H9 (cell line): ENCODE measurements around the gene NID1. TPM values are rescaled to one million over a fixed set of nuclear protein-coding genes. Genes with fewer than 3 reads are reported as not detected.

ENCODE experiments used
- DNase-seq: peaks from one replicate; pipeline ENCODE4 v3.0.0-alpha.2; 2017
- H2AFZ ChIP-seq: one replicate; pipeline ENCODE4 v1.6.1; 2013; ENCODE audit warnings: mild to moderate bottlenecking, low read length, control low read depth, moderate library complexity
- H2AK5ac ChIP-seq: 2 replicates; pipeline ENCODE4 v1.6.1; 2013; ENCODE audit warnings: low read length, control low read depth, mixed read lengths; ENCODE audit not compliant: insufficient read length
- H2BK120ac ChIP-seq: one replicate; pipeline ENCODE4 v1.6.1; 2013; ENCODE audit warnings: low read depth, mild to moderate bottlenecking, low read length, control low read depth, inconsistent platforms; ENCODE audit not compliant: poor library complexity, severe bottlenecking
- H2BK12ac ChIP-seq: 2 replicates; pipeline ENCODE4 v1.6.1; 2013; ENCODE audit warnings: low read length, control low read depth, mixed read lengths, low read depth; ENCODE audit not compliant: insufficient read length
- H2BK15ac ChIP-seq: 2 replicates; pipeline ENCODE4 v1.6.1; 2013; ENCODE audit warnings: low read depth, low read length, control low read depth
- H2BK20ac ChIP-seq: one replicate; pipeline ENCODE4 v1.6.1; 2013; ENCODE audit warnings: low read depth, mild to moderate bottlenecking, low read length, control low read depth, inconsistent platforms; ENCODE audit not compliant: poor library complexity, severe bottlenecking
- H2BK5ac ChIP-seq: 2 replicates; pipeline ENCODE4 v1.6.1; 2013; ENCODE audit warnings: low read length, control low read depth, mixed read lengths; ENCODE audit not compliant: insufficient read length
- H3K14ac ChIP-seq: 2 replicates; pipeline ENCODE4 v1.6.1; 2013; ENCODE audit warnings: low read length, control low read depth; ENCODE audit not compliant: insufficient read depth
- H3K18ac ChIP-seq: 2 replicates; pipeline ENCODE4 v1.6.1; 2013; ENCODE audit warnings: low read depth, mild to moderate bottlenecking, mixed read lengths, low read length, control low read depth; ENCODE audit not compliant: insufficient read length
- H3K23ac ChIP-seq: 2 replicates; pipeline ENCODE4 v1.6.1; 2013; ENCODE audit warnings: low read length, control low read depth, mixed read lengths, low read depth; ENCODE audit not compliant: insufficient read length
- H3K23me2 ChIP-seq: 2 replicates; pipeline ENCODE4 v1.6.1; 2013; ENCODE audit warnings: low read depth, mild to moderate bottlenecking, mixed read lengths, low read length, control low read depth; ENCODE audit not compliant: insufficient read length, poor library complexity, severe bottlenecking
- H3K27ac ChIP-seq: 2 replicates; pipeline ENCODE4 v1.5.1; 2013; ENCODE audit warnings: low read length, control low read depth, mixed read lengths, low read depth; ENCODE audit not compliant: insufficient read length
- H3K27me3 ChIP-seq: 2 replicates; pipeline ENCODE4 v1.6.1; 2013; ENCODE audit warnings: low read length, control low read depth, inconsistent platforms; ENCODE audit not compliant: insufficient read depth
- H3K4ac ChIP-seq: 2 replicates; pipeline ENCODE4 v1.6.1; 2013; ENCODE audit warnings: low read depth, mild to moderate bottlenecking, control low read depth, inconsistent platforms, low read length, moderate library complexity
- H3K4me1 ChIP-seq: 2 replicates; pipeline ENCODE4 v1.6.1; 2013; ENCODE audit warnings: low read length, control low read depth, inconsistent platforms; ENCODE audit not compliant: insufficient read depth
- H3K4me2 ChIP-seq: 2 replicates; pipeline ENCODE4 v1.6.1; 2013; ENCODE audit warnings: low read length, control low read depth, mixed read lengths; ENCODE audit not compliant: insufficient read length, insufficient read depth
- H3K56ac ChIP-seq: 2 replicates; pipeline ENCODE4 v1.6.1; 2013; ENCODE audit warnings: low read depth, mild to moderate bottlenecking, mixed read lengths, low read length, control low read depth; ENCODE audit not compliant: insufficient read length
- H3K79me1 ChIP-seq: 2 replicates; pipeline ENCODE4 v1.6.1; 2013; ENCODE audit warnings: low read depth, mild to moderate bottlenecking, moderate library complexity, low read length, control low read depth, inconsistent platforms; ENCODE audit not compliant: insufficient read depth, poor library complexity, severe bottlenecking
- H3K79me2 ChIP-seq: 2 replicates; pipeline ENCODE4 v1.6.1; 2013; ENCODE audit warnings: low read length, control low read depth, inconsistent platforms; ENCODE audit not compliant: insufficient read depth
- H3K9ac ChIP-seq: 2 replicates; pipeline ENCODE4 v1.6.1; 2013; ENCODE audit warnings: low read length, control low read depth, mixed read lengths; ENCODE audit not compliant: insufficient read length; ENCODE audit errors: extremely low read depth
- H3K9me3 ChIP-seq: one replicate; pipeline ENCODE4 v1.6.1; 2013; ENCODE audit warnings: low read depth, low read length, inconsistent platforms; ENCODE audit not compliant: control insufficient read depth
- H3T11ph ChIP-seq: one replicate; pipeline ENCODE4 v1.6.1; 2013; ENCODE audit warnings: mild to moderate bottlenecking, low read length, control low read depth, inconsistent platforms
- H4K20me1 ChIP-seq: one replicate; pipeline ENCODE4 v1.6.1; 2013; ENCODE audit not compliant: control insufficient read depth, insufficient read length, insufficient read depth
- H4K5ac ChIP-seq: 2 replicates; pipeline ENCODE4 v1.6.1; 2013; ENCODE audit warnings: low read depth, mild to moderate bottlenecking, mixed read lengths, low read length, control low read depth; ENCODE audit not compliant: insufficient read length
- H4K8ac ChIP-seq: replicated peaks from 2 replicates; pipeline ENCODE4 v1.6.1; 2013; ENCODE audit warnings: low read length, control low read depth, mixed read lengths, low read depth; ENCODE audit not compliant: insufficient read length
- H4K91ac ChIP-seq: 2 replicates; pipeline ENCODE4 v1.6.1; 2013; ENCODE audit warnings: low read depth, mild to moderate bottlenecking, moderate library complexity, mixed read lengths, low read length, control low read depth; ENCODE audit not compliant: insufficient read length
- H3K27ac Mint-ChIP-seq, 3 experiments: 2 replicates in 2 of 3; 3 replicates in 1 of 3; pipeline ENCODE4 v1.8.0; 2020 to 2021; ENCODE audit warnings: mixed read lengths in 3 of 3, mild to moderate bottlenecking in 1 of 3, moderate library complexity in 1 of 3
- H3K27me3 Mint-ChIP-seq: 2 replicates; pipeline ENCODE4 v1.8.0; 2021; ENCODE audit warnings: low read depth, mild to moderate bottlenecking, moderate library complexity, mixed read lengths
- H3K36me3 Mint-ChIP-seq, 3 experiments: 2 replicates in 2 of 3; 3 replicates in 1 of 3; pipeline ENCODE4 v1.8.0; 2020 to 2021; ENCODE audit warnings: low read depth in 3 of 3, mixed read lengths in 3 of 3; ENCODE audit not compliant: insufficient read depth in 1 of 3
- H3K4me1 Mint-ChIP-seq, 2 experiments: 2 replicates each; pipeline ENCODE4 v1.8.0; 2020; ENCODE audit warnings: mixed read lengths in 2 of 2
- H3K4me3 Mint-ChIP-seq, 2 experiments: 2 replicates in 1 of 2; 3 replicates in 1 of 2; pipeline ENCODE4 v1.8.0; 2020 to 2021; ENCODE audit warnings: mild to moderate bottlenecking in 2 of 2, mixed read lengths in 2 of 2, moderate library complexity in 1 of 2
- H3K9me3 Mint-ChIP-seq, 2 experiments: 2 replicates in 1 of 2; 3 replicates in 1 of 2; pipeline ENCODE4 v1.8.0; 2020; ENCODE audit warnings: mild to moderate bottlenecking in 2 of 2, mixed read lengths in 2 of 2, moderate library complexity in 1 of 2
- CTCF ChIP-seq: fragments of 200-600 bp; sonication (generic); conservative IDR thresholded peaks from 3 replicates; pipeline ENCODE4 v1.8.0; 2021; ENCODE audit warnings: antibody characterized with exemption, mild to moderate bottlenecking
- WGBS: extraction: QIAGEN DNeasy Blood & Tissue Kit; methylation state at CpG from one replicate; pipeline ENCODE4 v1.1.7; 2013; ENCODE audit warnings: missing lambda C conversion rate, low lambda C conversion rate, mixed read lengths; ENCODE audit not compliant: insufficient read length; ENCODE audit errors: extremely low coverage; 5-methylcytosine and 5-hydroxymethylcytosine counted together
- total RNA-seq: library from RNA; stranded (reverse); gene quantifications from 2 replicates; pipeline ENCODE4 v1.2.1, GENCODE V29; 2021

Gene NID1
- total RNA-seq, 1 experiment from 2014 or later = 28.5 TPM

- WGBS = no CpG with 5 or more reads among the region's 10 CpGs
- Mint-ChIP-seq H3K27ac (no peak overlapping the region), H3K4me3 (no peak overlapping the region), H3K36me3 (no peaks in the 10 kb centered on the region), H3K9me3 (peaks cover 0 to 2% of the 10 kb centered on the region in 2 experiments; a peak in 3 of 5 replicates), H3K4me1 (peaks cover 4 to 5% of the 10 kb centered on the region in 2 experiments; a peak in 1 of 4 replicates), H3K27me3 (peaks cover 7% of the 10 kb centered on the region)
- Histone ChIP-seq H4K8ac (no peak overlapping the region), H3T11ph (no peak overlapping the region), H3K23ac (no peak overlapping the region), H2BK15ac (no peak overlapping the region), H4K5ac (no peak overlapping the region), H2BK120ac (no peak overlapping the region), H2BK20ac (no peak overlapping the region), H3K56ac (no peak overlapping the region), H4K91ac (no peak overlapping the region), H3K4me2 (no peak overlapping the region), H3K4me1 (no peaks in the 10 kb centered on the region), H2BK12ac (no peak overlapping the region), H3K27me3 (no peaks in the 10 kb centered on the region), H3K23me2 (no peaks in the 10 kb centered on the region), H3K27ac (no peak overlapping the region), H3K79me1 (no peaks in the 10 kb centered on the region), H4K20me1 (no peaks in the 10 kb centered on the region), H3K4ac (no peak overlapping the region), H3K18ac (no peak overlapping the region), H3K14ac (no peak overlapping the region), H2AK5ac (no peak overlapping the region), H3K79me2 (no peaks in the 10 kb centered on the region), H2BK5ac (no peak overlapping the region), H2AFZ (no peak overlapping the region), H3K9me3 (no peaks in the 10 kb centered on the region), H3K9ac (no peak overlapping the region)
- no peak for DNase-seq
- TF ChIP-seq CTCF = no peak
Measured at GRCh38 chr1:236081546-236082227, 16.8 kb upstream of the NID1 start.
